MM.1S (cell line): ENCODE results near the gene G6PD.
"Not testable (repeated sequence)": the region's sequence is repeated elsewhere in the genome, so short reads cannot be mapped to it uniquely, and the experiment has no call there.

Experiments used
- CTCF ChIP-seq: fragments of 300-600 bp; sonication (generic); IDR thresholded peaks from 2 replicates; pipeline ENCODE4 v1.5.1; 2016; ENCODE audit warnings: antibody characterized with exemption, low read length, mixed read lengths
- EZH2 ChIP-seq: fragments of 300-600 bp; sonication (generic); optimal IDR thresholded peaks from 2 replicates; pipeline ENCODE3; 2017; ENCODE audit warnings: low read depth, mild to moderate bottlenecking, antibody characterized with exemption, low read length, mixed read lengths
- EZH2phosphoT487 ChIP-seq: fragments of 300-600 bp; sonication (generic); IDR thresholded peaks from 2 replicates; pipeline ENCODE4 v1.6.1; 2018; ENCODE audit warnings: antibody characterized with exemption, low read length

- TF ChIP-seq CTCF, EZH2, EZH2phosphoT487: not testable (repeated sequence)
These were observed 15.6 kb upstream of the G6PD start for GRCh38 chrX:154562295-154562694.
